GM18505 (cell line): ENCODE measurements around the gene SLC12A8.

Experiments used
- ATAC-seq: cut with Tn5 transposase; IDR thresholded peaks from one replicate; pipeline ENCODE4 v1.9.1; 2021; ENCODE audit not compliant: unreplicated experiment
- POLR2A ChIP-seq: IDR thresholded peaks from 4 replicates; pipeline ENCODE4 v1.6.1; 2011; ENCODE audit warnings: borderline replicate concordance; ENCODE audit not compliant: insufficient read depth, insufficient read length; ENCODE audit errors: extremely low read depth

The SLC12A8 gene, protein sequence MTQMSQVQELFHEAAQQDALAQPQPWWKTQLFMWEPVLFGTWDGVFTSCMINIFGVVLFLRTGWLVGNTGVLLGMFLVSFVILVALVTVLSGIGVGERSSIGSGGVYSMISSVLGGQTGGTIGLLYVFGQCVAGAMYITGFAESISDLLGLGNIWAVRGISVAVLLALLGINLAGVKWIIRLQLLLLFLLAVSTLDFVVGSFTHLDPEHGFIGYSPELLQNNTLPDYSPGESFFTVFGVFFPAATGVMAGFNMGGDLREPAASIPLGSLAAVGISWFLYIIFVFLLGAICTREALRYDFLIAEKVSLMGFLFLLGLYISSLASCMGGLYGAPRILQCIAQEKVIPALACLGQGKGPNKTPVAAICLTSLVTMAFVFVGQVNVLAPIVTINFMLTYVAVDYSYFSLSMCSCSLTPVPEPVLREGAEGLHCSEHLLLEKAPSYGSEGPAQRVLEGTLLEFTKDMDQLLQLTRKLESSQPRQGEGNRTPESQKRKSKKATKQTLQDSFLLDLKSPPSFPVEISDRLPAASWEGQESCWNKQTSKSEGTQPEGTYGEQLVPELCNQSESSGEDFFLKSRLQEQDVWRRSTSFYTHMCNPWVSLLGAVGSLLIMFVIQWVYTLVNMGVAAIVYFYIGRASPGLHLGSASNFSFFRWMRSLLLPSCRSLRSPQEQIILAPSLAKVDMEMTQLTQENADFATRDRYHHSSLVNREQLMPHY

GRCh38 chr3:125212509-125213363 lies at the start of gene SLC12A8:
Gene SLC12A8 (minus strand): TSS chr3:125212748. CDS start chr3:125211349, 1,399 bp downstream.
- ATAC-seq = no peak
- TF ChIP-seq POLR2A = peak; percentile 33

GRCh38 chr3:125262161-125262560 lies 49.6 kb upstream of the SLC12A8 start:
- no peak for TF ChIP-seq POLR2A
- no peak for ATAC-seq

- TF ChIP-seq POLR2A = no peak
- no peak for ATAC-seq
These were observed 48.5 kb upstream of the SLC12A8 start for GRCh38 chr3:125261031-125261430.

GRCh38 chr3:125260158-125260557 lies 47.6 kb upstream of the SLC12A8 start:
- no peak for ATAC-seq
- no peak for TF ChIP-seq POLR2A

DNA sequence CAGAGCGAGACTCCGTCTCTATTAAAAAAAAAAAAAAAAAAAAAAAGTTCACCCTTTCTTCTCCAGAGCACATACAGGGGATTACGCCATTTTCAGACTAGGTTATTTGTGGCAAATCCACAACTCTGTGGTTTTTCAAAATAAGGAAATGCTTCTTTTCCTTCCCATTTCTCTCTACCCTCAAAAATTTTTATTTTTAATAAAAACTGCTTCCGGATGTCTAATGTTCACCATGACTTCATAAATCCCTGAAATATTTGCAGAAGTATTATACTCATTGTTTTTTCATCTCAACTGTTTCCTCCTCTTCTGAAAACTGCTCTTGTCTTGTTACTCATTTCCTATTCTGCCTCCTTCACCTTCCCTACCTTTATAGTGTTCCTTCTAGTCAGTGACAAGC lies 45.0 kb upstream of the SLC12A8 start:
- no peak for ATAC-seq
- TF ChIP-seq POLR2A = no peak

- ATAC-seq = no peak
- no peak for TF ChIP-seq POLR2A
These were observed 44.1 kb upstream of the SLC12A8 start for GRCh38 chr3:125256675-125257074.

GRCh38 chr3:125250973-125251372 lies 38.4 kb upstream of the SLC12A8 start:
- no peak for ATAC-seq
- TF ChIP-seq POLR2A = no peak

- no peak for TF ChIP-seq POLR2A
- no peak for ATAC-seq
These were observed 33.7 kb upstream of the SLC12A8 start for GRCh38 chr3:125246237-125246636.

DNA sequence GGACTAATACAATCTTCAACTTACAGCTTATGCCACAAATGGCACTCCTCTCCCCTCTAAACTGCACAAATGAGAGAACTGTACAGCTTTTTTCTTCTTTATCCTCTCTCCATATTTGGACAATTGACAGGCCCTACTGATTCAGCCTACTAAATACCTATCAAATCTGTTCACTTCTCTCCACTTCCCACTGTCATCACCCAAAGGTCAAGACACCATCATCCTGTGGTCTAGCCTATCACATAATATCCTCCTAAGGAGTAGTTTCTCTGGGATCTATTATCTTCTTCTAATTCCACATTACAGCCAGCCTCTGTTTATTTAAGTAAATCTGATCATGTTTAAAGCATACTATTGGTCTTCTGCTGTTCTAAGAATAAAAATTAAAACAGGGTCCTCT lies 33.0 kb upstream of the SLC12A8 start:
- no peak for ATAC-seq
- TF ChIP-seq POLR2A = no peak

- no peak for ATAC-seq
- no peak for TF ChIP-seq POLR2A
These were observed 27.9 kb upstream of the SLC12A8 start for GRCh38 chr3:125240496-125240895.

- ATAC-seq = no peak
These were observed 26.7 kb upstream of the SLC12A8 start for GRCh38 chr3:125239266-125239665.

DNA sequence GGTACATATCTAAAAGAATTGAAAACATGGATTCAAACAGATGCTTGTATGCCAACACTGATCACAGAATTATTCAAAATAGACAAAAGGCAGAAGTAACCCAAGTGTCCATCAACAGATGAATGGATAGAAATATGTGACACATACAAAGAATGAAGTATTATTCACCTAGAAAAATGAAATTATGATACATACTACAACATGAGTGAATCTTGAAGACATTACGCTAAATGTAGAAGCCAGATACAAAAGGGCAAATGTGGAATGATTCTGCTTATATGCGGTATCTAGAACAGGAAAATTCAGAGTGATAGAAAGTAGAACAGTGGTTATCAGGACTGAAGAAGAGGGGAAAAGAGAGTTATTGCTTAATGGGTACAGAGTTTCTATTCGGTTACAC lies 26.2 kb upstream of the SLC12A8 start:
- ATAC-seq = no peak
- no peak for TF ChIP-seq POLR2A

More at GRCh38 chr3:125239266-125239665, 26.7 kb upstream of the SLC12A8 start:
- no peak for TF ChIP-seq POLR2A

DNA sequence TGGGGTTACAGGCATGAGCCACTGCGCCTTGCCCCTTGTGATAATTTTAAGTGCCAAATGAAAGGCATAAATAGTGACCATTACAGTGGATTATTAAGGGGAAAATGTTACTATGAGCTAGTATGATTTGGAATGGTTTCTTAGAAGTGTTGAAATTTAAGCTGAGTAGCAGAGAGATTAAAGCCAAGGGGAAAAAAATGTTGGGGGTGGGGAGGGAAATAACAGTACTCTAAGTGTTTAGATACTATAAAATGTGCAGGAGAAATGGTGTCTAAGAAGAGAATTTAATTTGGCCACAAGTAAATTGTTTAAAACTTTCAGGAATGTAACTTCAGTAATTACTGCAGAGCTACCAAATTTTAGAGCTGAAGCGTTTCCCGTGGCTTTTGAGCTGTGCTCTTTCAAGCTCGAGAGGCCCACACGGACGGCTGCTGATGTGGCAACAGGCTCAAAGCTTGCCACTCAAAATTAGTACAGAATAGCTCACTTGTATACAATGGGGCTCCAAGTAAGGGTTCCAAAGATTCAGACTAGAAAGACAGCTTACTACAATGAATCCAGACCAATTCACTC lies 23.9 kb upstream of the SLC12A8 start:
- no peak for ATAC-seq
- TF ChIP-seq POLR2A = no peak
